IMR-90 (cell line): ENCODE results near the gene TMEM163. TPM values are rescaled to one million over a fixed set of nuclear protein-coding genes. Genes with fewer than 3 reads are reported as not detected.

Experiments used
- ATAC-seq: fragments of 200-7000 bp; cut with Tn5 transposase; 2 replicates; pipeline ENCODE4 v1.9.1; 2020; ENCODE audit warnings: low read depth, mild to moderate bottlenecking, moderate library complexity
- BruUV-seq: library from RNA; stranded (reverse); fragments of 400-500 nt; replicated peaks from 2 replicates; lab custom pipeline; 2021; lab: Mats Ljungman, UMichigan
- CTCF ChIA-PET: fragments of 300-600 bp; formaldehyde crosslinking; extraction: SDS; loops from one replicate; lab custom pipeline; 2021; ENCODE audit warnings: antibody characterized with exemption; lab: Yijun Ruan, JAX
- POLR2A ChIA-PET: fragments of 300-600 bp; sonication (Branson Sonifier 250); formaldehyde crosslinking; loops from one replicate; lab custom pipeline; 2022; ENCODE audit warnings: antibody characterized with exemption; ENCODE audit not compliant: unreplicated experiment; lab: Charles Lee
- DNase-seq: peaks from one replicate; pipeline ENCODE4 v3.0.0; 2013
- H2AFZ ChIP-seq: replicated peaks from 2 replicates; pipeline ENCODE3; 2013; ENCODE audit warnings: low read length, mild to moderate bottlenecking; ENCODE audit not compliant: poor library complexity
- H2AK5ac ChIP-seq: 2 replicates; pipeline ENCODE4 v1.6.1; 2013; ENCODE audit warnings: low read depth, low read length, inconsistent platforms
- H2AK9ac ChIP-seq: replicated peaks from 2 replicates; pipeline ENCODE3; 2013; ENCODE audit warnings: mild to moderate bottlenecking, low read depth, low read length, moderate library complexity; ENCODE audit not compliant: poor library complexity
- H2BK120ac ChIP-seq: 2 replicates; pipeline ENCODE4 v1.6.1; 2013; ENCODE audit warnings: low read depth, low read length, inconsistent platforms
- H2BK15ac ChIP-seq: 3 replicates; pipeline ENCODE4 v1.6.1; 2013; ENCODE audit warnings: low read depth, low read length, inconsistent platforms
- H2BK20ac ChIP-seq: 2 replicates; pipeline ENCODE4 v1.6.1; 2013; ENCODE audit warnings: low read depth, mild to moderate bottlenecking, inconsistent platforms, low read length, moderate library complexity
- H2BK5ac ChIP-seq: 2 replicates; pipeline ENCODE4 v1.6.1; 2013; ENCODE audit warnings: mild to moderate bottlenecking, low read depth, low read length, inconsistent platforms; ENCODE audit not compliant: poor library complexity, severe bottlenecking
- H3K14ac ChIP-seq: replicated peaks from 2 replicates; pipeline ENCODE4 v1.6.1; 2013; ENCODE audit warnings: low read depth, low read length, inconsistent platforms
- H3K18ac ChIP-seq: 2 replicates; pipeline ENCODE4 v1.6.1; 2013; ENCODE audit warnings: low read depth, low read length, control low read depth
- H3K23ac ChIP-seq: 2 replicates; pipeline ENCODE4 v1.6.1; 2013; ENCODE audit warnings: low read depth, low read length, inconsistent platforms
- H3K27ac ChIP-seq: 2 replicates; pipeline ENCODE4 v1.5.1; 2013; ENCODE audit warnings: mild to moderate bottlenecking, control low read depth, low read length; ENCODE audit not compliant: insufficient read depth
- H3K27me3 ChIP-seq: 2 replicates; pipeline ENCODE4 v1.6.1; 2013; ENCODE audit warnings: low read length; ENCODE audit not compliant: control insufficient read depth, insufficient read depth
- H3K36me3 ChIP-seq: 2 replicates; pipeline ENCODE4 v1.6.1; 2013; ENCODE audit warnings: low read length, mixed read lengths; ENCODE audit not compliant: control insufficient read depth, insufficient read depth
- H3K4ac ChIP-seq: 2 replicates; pipeline ENCODE4 v1.6.1; 2013; ENCODE audit warnings: low read depth, low read length, inconsistent platforms
- H3K4me1 ChIP-seq: 2 replicates; pipeline ENCODE4 v1.6.1; 2013; ENCODE audit warnings: low read length, mixed read lengths; ENCODE audit not compliant: control insufficient read depth, insufficient read depth
- H3K4me2 ChIP-seq: 2 replicates; pipeline ENCODE4 v1.6.1; 2013; ENCODE audit warnings: low read depth, mild to moderate bottlenecking, control low read depth, low read length, moderate library complexity
- H3K4me3 ChIP-seq: 2 replicates; pipeline ENCODE4 v1.5.1; 2013; ENCODE audit warnings: low read depth, mild to moderate bottlenecking, control low read depth, low read length, moderate library complexity; ENCODE audit not compliant: insufficient read depth
- H3K56ac ChIP-seq: 2 replicates; pipeline ENCODE4 v1.6.1; 2013; ENCODE audit warnings: low read length, inconsistent platforms; ENCODE audit not compliant: insufficient read depth; ENCODE audit errors: extremely low read depth
- H3K79me1 ChIP-seq, 2 experiments: 2 replicates each; pipeline ENCODE4 v1.6.1; 2013; ENCODE audit warnings: low read length in 2 of 2, inconsistent platforms in 1 of 2, low read depth in 1 of 2
- H3K9ac ChIP-seq: 2 replicates; pipeline ENCODE4 v1.6.1; 2013; ENCODE audit warnings: low read depth, low read length, control low read depth
- H3K9me1 ChIP-seq: 2 replicates; pipeline ENCODE4 v1.6.1; 2013; ENCODE audit warnings: low read length, inconsistent platforms; ENCODE audit not compliant: insufficient read depth
- H3K9me3 ChIP-seq: 2 replicates; pipeline ENCODE4 v1.6.1; 2013; ENCODE audit warnings: low read length; ENCODE audit not compliant: control insufficient read depth, insufficient read depth
- H4K20me1 ChIP-seq: 2 replicates; pipeline ENCODE4 v1.6.1; 2013; ENCODE audit warnings: low read length, inconsistent platforms; ENCODE audit not compliant: insufficient read depth
- H4K5ac ChIP-seq: 2 replicates; pipeline ENCODE4 v1.6.1; 2013; ENCODE audit warnings: mild to moderate bottlenecking, low read depth, low read length, control low read depth
- H4K8ac ChIP-seq, 2 experiments: 2 replicates each; pipeline ENCODE4 v1.6.1; 2013; ENCODE audit warnings: low read depth in 2 of 2, low read length in 2 of 2, control low read depth in 1 of 2, inconsistent platforms in 1 of 2
- H4K91ac ChIP-seq: 2 replicates; pipeline ENCODE4 v1.6.1; 2013; ENCODE audit warnings: low read depth, low read length, inconsistent platforms; ENCODE audit not compliant: insufficient read depth
- BHLHE40 ChIP-seq: fragments of 150-350 bp; IDR thresholded peaks from 2 replicates; pipeline ENCODE4 v1.6.1; 2016; ENCODE audit warnings: mild to moderate bottlenecking, low read depth, low read length
- CEBPB ChIP-seq: IDR thresholded peaks from 2 replicates; pipeline ENCODE4 v1.6.1; 2012; ENCODE audit warnings: low read depth, low read length, improper control_type of control experiment
- CHD1 ChIP-seq: IDR thresholded peaks from 2 replicates; pipeline ENCODE4 v1.6.1; 2012; ENCODE audit warnings: low read depth, low read length, improper control_type of control experiment
- CTCF ChIP-seq: conservative IDR thresholded peaks from 2 replicates; pipeline ENCODE4 v1.5.1; 2012; ENCODE audit warnings: mild to moderate bottlenecking, low read depth, low read length, improper control_type of control experiment
- ELK1 ChIP-seq: fragments of 150-350 bp; IDR thresholded peaks from 2 replicates; pipeline ENCODE4 v1.6.1; 2016; ENCODE audit warnings: low read depth, mild to moderate bottlenecking, low read length, moderate library complexity, borderline replicate concordance
- FOS ChIP-seq: fragments of 150-350 bp; IDR thresholded peaks from 2 replicates; pipeline ENCODE4 v1.6.1; 2016; ENCODE audit warnings: low read depth, low read length
- MAZ ChIP-seq: IDR thresholded peaks from 2 replicates; pipeline ENCODE4 v1.6.1; 2012; ENCODE audit warnings: low read depth, mild to moderate bottlenecking, low read length, improper control_type of control experiment, moderate library complexity, borderline replicate concordance
- NFE2L2 ChIP-seq: fragments of 150-350 bp; IDR thresholded peaks from 2 replicates; pipeline ENCODE4 v1.6.1; 2016; ENCODE audit warnings: low read depth, mild to moderate bottlenecking, low read length
- POLR2A ChIP-seq: IDR thresholded peaks from 2 replicates; pipeline ENCODE4 v1.6.1; 2012; ENCODE audit warnings: mild to moderate bottlenecking, low read depth, low read length
- RAD21 ChIP-seq: IDR thresholded peaks from 2 replicates; pipeline ENCODE4 v1.6.1; 2012; ENCODE audit warnings: low read length, improper control_type of control experiment
- RCOR1 ChIP-seq: IDR thresholded peaks from 2 replicates; pipeline ENCODE4 v1.6.1; 2012; ENCODE audit warnings: mild to moderate bottlenecking, low read length, improper control_type of control experiment; ENCODE audit not compliant: insufficient replicate concordance
- RFX5 ChIP-seq: IDR thresholded peaks from 2 replicates; pipeline ENCODE4 v1.8.0; 2012; ENCODE audit warnings: low read depth, mild to moderate bottlenecking, low read length, moderate library complexity
- SMC3 ChIP-seq: fragments of 150-350 bp; IDR thresholded peaks from 2 replicates; pipeline ENCODE4 v1.6.1; 2016; ENCODE audit warnings: low read depth, mild to moderate bottlenecking, antibody characterized with exemption, low read length, moderate library complexity
- USF2 ChIP-seq: fragments of 150-350 bp; IDR thresholded peaks from 2 replicates; pipeline ENCODE4 v1.6.1; 2017; ENCODE audit warnings: mild to moderate bottlenecking, antibody characterized with exemption, low read length, low read depth
- WGBS, 2 experiments: methylation state at CpG; one replicate each; pipeline versions ENCODE4 v1.1.5 to v1.1.7; 2013; ENCODE audit warnings: missing lambda C conversion rate in 2 of 2; ENCODE audit not compliant: insufficient read length in 1 of 2; ENCODE audit errors: extremely low coverage in 2 of 2; 5-methylcytosine and 5-hydroxymethylcytosine counted together
- dilution Hi-C: fragments of 300-500 bp; cut with HindIII; formaldehyde crosslinking; loops from one replicate; pipeline ENCODE4 v1.14.3; 2018; ENCODE audit warnings: low sequenced_read_pairs; ENCODE audit not compliant: unreplicated experiment
- in situ Hi-C: fragments of 300-500 bp; cut with MboI; formaldehyde crosslinking; loops from 3 replicates; pipeline ENCODE4 v1.14.3; 2019; ENCODE audit warnings: low sequenced_read_pairs, inconsistent platforms, mixed read lengths
- intact Hi-C: fragments of 100-400 bp; cut with micrococcal nuclease; formaldehyde crosslinking; loops from 2 replicates; pipeline ENCODE4 v1.10.0; 2022
- polyA plus RNA-seq, 3 experiments: library from polyadenylated mRNA; depleted of rRNA; stranded (reverse); fragments of >200 nt; gene quantifications; 2 replicates each; pipeline ENCODE4 v1.2.3, GENCODE V29; 2012; ENCODE audit warnings: low replicate concordance in 1 of 3
- total RNA-seq: library from RNA; depleted of rRNA; stranded (reverse); fragments of >200 nt; gene quantifications from 2 replicates; pipeline ENCODE4 v1.2.3, GENCODE V29; 2012

TMEM163 gene
- total and polyA plus RNA-seq, 2 of the 4 experiments (the other 2 are of a cell fraction), result not detected

DNA sequence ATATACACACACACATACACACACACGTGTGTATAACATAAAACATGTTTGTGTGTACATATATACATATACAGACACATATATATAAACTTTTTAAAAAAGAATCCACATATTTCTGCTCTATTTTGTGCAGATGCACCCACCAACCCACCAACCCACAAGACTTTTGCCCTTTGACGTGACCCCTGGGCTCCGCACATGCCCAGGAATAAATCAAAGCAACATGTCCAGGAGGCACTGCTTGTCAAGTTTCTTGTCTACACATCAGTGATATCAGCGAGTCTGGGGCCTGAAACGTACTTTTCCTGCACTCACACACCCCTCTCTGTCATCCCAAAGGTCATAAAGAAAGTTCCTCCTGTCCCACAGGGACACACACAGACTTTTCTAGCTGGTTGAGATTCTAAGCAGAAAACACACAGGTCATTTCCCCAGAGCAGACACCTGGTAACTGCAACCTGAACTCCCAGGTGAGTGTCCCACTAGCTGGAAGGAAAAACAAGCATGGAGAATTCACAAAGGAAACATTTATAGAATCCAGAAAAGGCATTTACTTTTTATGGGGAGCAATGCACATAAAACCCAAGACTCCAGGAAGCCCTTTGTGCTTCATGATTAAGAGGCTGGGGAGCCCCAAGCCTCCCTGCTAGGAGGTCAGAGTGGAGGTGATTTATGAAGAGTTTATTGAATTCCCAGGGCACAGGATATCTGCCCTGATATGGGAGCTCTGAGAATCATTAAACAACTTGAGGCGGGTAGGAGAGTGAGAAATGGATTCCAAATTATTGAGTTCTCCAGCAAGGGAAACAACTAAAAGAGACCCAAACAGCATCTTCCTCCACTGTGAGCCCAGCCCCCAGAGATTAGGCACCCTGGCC, 253.3 kb downstream of the TMEM163 start:
- Histone ChIP-seq H4K20me1 (no peaks in the 10 kb centered on the region), H3K14ac (no peak overlapping the region), H4K5ac (no peak overlapping the region), H2BK5ac (no peak overlapping the region), H3K23ac (no peak overlapping the region), H2AK5ac (no peak overlapping the region), H3K79me1 (no peaks in the 10 kb centered on the region), H3K4me2 (no peak overlapping the region), H3K27ac (no peak overlapping the region), H3K56ac (no peak overlapping the region), H3K9me1 (0 out of 2 replicates have a peak, but pooled peaks cover 4% of the 10 kb centered on the region), H3K4ac (no peak overlapping the region), H3K9ac (no peak overlapping the region), H2BK15ac (no peak overlapping the region), H3K9me3 (no peaks in the 10 kb centered on the region), H3K4me3 (no peak overlapping the region), H4K91ac (no peak overlapping the region), H4K8ac (no peak overlapping the region), H3K18ac (no peak overlapping the region), H3K27me3 (peaks cover 33% of the 10 kb centered on the region), H3K36me3 (no peaks in the 10 kb centered on the region), H3K4me1 (no peaks in the 10 kb centered on the region), H2BK120ac (no peak overlapping the region), H2BK20ac (no peak overlapping the region), H2AFZ (no peak overlapping the region), H2AK9ac (no peak overlapping the region)
- intact Hi-C loops (no loop called here), in situ Hi-C loops (no loop called here), dilution Hi-C loops (no loop called here)
- ChIA-PET POLR2A (no interaction called here), CTCF (interaction anchor here (0.6 kb wide), 1 partner anchor 15 kb away, joined by 3 read pairs; no protein-coding TSS in a partner anchor)
- DNase-seq (no peak), ATAC-seq (no peak)
- TF ChIP-seq RAD21 (no peak), MAZ (no peak), ELK1 (no peak), CHD1 (no peak), RFX5 (no peak), CEBPB (no peak), CTCF (no peak), POLR2A (no peak), BHLHE40 (no peak), SMC3 (no peak), FOS (no peak), NFE2L2 (no peak), USF2 (no peak), RCOR1 (no peak)
- no TSS peak for BruUV-seq
- WGBS, 2 experiments, result 44% methylated on average over 2 of the region's 6 CpGs; no CpG with 5 or more reads in 1 of the 2 experiments
